ENCODE results near the gene FBXO2.

- TF ChIP-seq CREB1 (IDR thresholded peaks at IDR 0.05; ENCODE audit: low read depth) (no peak), ATF7 (IDR thresholded peaks at IDR 0.05; ENCODE audit: low read depth) (no peak), MYC (IDR thresholded peaks at IDR 0.05; ENCODE audit: insufficient read depth, insufficient read length, insufficient replicate concordance, low read length, severe bottlenecking) (no peak), ASH2L (IDR thresholded peaks at IDR 0.05; ENCODE audit: borderline replicate concordance, low read depth) (no peak), STAT1 (conservative IDR thresholded peaks at IDR 0.05) (no peak), CTCF (IDR thresholded peaks at IDR 0.05 in 2 of 3, conservative IDR thresholded peaks at IDR 0.05 in 1 of 3; ENCODE audit: control insufficient read depth in 2 of 3, extremely low read depth in 1 of 3, insufficient read depth in 1 of 3, low read depth in 3 of 3, low read length in 3 of 3) (no peak), MXI1 (IDR thresholded peaks at IDR 0.05; ENCODE audit: low read depth, low read length) (no peak), FOS (IDR thresholded peaks at IDR 0.05; ENCODE audit: borderline replicate concordance, extremely low read depth, insufficient read length) (no peak), RBBP5 (conservative IDR thresholded peaks at IDR 0.05) (no peak)
- TF ChIP-seq, protein P1, sequence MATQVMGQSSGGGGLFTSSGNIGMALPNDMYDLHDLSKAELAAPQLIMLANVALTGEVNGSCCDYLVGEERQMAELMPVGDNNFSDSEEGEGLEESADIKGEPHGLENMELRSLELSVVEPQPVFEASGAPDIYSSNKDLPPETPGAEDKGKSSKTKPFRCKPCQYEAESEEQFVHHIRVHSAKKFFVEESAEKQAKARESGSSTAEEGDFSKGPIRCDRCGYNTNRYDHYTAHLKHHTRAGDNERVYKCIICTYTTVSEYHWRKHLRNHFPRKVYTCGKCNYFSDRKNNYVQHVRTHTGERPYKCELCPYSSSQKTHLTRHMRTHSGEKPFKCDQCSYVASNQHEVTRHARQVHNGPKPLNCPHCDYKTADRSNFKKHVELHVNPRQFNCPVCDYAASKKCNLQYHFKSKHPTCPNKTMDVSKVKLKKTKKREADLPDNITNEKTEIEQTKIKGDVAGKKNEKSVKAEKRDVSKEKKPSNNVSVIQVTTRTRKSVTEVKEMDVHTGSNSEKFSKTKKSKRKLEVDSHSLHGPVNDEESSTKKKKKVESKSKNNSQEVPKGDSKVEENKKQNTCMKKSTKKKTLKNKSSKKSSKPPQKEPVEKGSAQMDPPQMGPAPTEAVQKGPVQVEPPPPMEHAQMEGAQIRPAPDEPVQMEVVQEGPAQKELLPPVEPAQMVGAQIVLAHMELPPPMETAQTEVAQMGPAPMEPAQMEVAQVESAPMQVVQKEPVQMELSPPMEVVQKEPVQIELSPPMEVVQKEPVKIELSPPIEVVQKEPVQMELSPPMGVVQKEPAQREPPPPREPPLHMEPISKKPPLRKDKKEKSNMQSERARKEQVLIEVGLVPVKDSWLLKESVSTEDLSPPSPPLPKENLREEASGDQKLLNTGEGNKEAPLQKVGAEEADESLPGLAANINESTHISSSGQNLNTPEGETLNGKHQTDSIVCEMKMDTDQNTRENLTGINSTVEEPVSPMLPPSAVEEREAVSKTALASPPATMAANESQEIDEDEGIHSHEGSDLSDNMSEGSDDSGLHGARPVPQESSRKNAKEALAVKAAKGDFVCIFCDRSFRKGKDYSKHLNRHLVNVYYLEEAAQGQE (IDR thresholded peaks at IDR 0.05; ENCODE audit: low read depth, low read length) = no peak
- TF ChIP-seq, protein P2, sequence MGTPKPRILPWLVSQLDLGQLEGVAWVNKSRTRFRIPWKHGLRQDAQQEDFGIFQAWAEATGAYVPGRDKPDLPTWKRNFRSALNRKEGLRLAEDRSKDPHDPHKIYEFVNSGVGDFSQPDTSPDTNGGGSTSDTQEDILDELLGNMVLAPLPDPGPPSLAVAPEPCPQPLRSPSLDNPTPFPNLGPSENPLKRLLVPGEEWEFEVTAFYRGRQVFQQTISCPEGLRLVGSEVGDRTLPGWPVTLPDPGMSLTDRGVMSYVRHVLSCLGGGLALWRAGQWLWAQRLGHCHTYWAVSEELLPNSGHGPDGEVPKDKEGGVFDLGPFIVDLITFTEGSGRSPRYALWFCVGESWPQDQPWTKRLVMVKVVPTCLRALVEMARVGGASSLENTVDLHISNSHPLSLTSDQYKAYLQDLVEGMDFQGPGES (IDR thresholded peaks at IDR 0.05) = no peak
- TF ChIP-seq, protein P3, sequence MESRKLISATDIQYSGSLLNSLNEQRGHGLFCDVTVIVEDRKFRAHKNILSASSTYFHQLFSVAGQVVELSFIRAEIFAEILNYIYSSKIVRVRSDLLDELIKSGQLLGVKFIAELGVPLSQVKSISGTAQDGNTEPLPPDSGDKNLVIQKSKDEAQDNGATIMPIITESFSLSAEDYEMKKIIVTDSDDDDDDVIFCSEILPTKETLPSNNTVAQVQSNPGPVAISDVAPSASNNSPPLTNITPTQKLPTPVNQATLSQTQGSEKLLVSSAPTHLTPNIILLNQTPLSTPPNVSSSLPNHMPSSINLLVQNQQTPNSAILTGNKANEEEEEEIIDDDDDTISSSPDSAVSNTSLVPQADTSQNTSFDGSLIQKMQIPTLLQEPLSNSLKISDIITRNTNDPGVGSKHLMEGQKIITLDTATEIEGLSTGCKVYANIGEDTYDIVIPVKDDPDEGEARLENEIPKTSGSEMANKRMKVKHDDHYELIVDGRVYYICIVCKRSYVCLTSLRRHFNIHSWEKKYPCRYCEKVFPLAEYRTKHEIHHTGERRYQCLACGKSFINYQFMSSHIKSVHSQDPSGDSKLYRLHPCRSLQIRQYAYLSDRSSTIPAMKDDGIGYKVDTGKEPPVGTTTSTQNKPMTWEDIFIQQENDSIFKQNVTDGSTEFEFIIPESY (IDR thresholded peaks at IDR 0.05) = no peak
Observed at GRCh38 chr1:11639372-11639771, 14.9 kb downstream of the FBXO2 start.

All from GM12878 (cell line).